ENCODE results near the gene RIC3.

DNA sequence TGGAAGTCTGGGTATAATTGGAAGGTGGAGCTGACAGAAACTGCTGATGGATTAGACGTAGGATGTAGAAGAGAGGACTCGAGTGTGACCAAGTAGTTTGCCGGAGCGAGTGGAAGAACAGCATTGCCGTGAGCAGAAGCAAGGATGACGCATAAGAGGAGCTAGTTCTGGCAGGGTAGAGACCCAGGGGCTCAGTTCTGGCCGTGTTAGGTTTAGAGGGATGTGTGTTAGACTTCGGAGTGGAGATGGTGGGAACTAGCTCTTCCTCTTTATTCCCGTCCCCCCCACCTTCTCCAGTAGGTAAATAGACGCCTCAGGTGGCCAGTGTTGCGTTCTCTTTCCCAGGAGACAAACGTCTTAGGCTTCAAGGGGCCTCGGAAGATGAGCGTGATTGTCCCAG is 68.7 kb downstream of the RIC3 start:
- TF ChIP-seq EZH2phosphoT487 (conservative IDR thresholded peaks at IDR 0.05; ENCODE audit: low read length), result no peak
- TF ChIP-seq, protein P1, sequence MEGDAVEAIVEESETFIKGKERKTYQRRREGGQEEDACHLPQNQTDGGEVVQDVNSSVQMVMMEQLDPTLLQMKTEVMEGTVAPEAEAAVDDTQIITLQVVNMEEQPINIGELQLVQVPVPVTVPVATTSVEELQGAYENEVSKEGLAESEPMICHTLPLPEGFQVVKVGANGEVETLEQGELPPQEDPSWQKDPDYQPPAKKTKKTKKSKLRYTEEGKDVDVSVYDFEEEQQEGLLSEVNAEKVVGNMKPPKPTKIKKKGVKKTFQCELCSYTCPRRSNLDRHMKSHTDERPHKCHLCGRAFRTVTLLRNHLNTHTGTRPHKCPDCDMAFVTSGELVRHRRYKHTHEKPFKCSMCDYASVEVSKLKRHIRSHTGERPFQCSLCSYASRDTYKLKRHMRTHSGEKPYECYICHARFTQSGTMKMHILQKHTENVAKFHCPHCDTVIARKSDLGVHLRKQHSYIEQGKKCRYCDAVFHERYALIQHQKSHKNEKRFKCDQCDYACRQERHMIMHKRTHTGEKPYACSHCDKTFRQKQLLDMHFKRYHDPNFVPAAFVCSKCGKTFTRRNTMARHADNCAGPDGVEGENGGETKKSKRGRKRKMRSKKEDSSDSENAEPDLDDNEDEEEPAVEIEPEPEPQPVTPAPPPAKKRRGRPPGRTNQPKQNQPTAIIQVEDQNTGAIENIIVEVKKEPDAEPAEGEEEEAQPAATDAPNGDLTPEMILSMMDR (IDR thresholded peaks at IDR 0.05; ENCODE audit: insufficient read depth, low read length, poor library complexity, severe bottlenecking), result no peak
